Skin epidermis (tissue), 12 donors: Measurements from ENCODE around the gene CD101.

Experiments
- H3K27ac ChIP-seq, 21 experiments: fragments of 200-600 bp; sonication (generic) in 11 of 21; one replicate each; pipeline ENCODE4 v1.5.0; 2020; ENCODE audit warnings: mild to moderate bottlenecking in 3 of 21, inconsistent platforms in 2 of 21, moderate library complexity in 2 of 21
- H3K4me3 ChIP-seq, 7 experiments: fragments of 200-600 bp; sonication (generic) in 2 of 7; one replicate each; pipeline ENCODE4 v1.5.0; 2020; ENCODE audit warnings: inconsistent platforms in 2 of 7, mild to moderate bottlenecking in 2 of 7, moderate library complexity in 1 of 7

Gene CD101

DNA sequence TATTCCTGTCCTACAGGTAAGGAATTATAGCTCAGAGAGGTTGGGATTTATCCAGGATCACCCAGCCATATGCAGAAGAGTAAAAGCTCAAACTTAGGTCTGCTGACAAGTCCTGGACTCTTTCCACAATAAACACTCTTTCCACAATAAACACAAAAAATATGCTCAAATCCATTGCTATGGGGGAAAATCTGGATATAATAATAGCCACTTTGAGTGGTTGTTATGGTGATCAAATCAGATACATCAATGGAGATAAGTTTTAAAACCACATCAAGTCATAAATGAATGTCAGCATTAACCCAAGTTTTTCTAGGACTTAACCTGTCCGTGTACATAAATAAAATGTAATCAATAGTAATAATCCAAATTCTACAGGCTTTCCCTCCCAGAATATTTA lies 36.2 kb downstream of the CD101 start:
- Histone ChIP-seq H3K27ac (no peak overlapping the region), H3K4me3 (no peak overlapping the region)

DNA sequence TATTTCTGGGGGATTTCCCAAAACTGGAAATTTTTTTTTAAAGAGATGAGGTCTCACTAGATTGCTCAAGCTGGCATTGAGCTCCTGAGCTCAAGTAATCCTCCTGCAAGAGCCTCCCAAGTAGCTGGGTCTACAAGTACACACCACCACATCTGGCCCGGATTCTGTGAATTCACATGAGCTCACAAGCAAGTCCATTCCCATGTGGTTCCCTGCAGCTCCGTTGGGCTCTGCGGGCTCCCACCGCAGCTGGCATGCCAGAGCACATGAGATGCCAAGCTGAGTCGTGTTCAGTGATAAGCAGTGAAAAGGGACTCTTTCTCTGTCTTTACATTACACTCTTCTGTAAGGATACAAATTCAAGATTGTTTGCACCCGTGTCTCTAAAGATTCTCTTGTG lies 36.7 kb downstream of the CD101 start:
- Histone ChIP-seq H3K4me3 (no peak overlapping the region), H3K27ac (no peak overlapping the region)

DNA sequence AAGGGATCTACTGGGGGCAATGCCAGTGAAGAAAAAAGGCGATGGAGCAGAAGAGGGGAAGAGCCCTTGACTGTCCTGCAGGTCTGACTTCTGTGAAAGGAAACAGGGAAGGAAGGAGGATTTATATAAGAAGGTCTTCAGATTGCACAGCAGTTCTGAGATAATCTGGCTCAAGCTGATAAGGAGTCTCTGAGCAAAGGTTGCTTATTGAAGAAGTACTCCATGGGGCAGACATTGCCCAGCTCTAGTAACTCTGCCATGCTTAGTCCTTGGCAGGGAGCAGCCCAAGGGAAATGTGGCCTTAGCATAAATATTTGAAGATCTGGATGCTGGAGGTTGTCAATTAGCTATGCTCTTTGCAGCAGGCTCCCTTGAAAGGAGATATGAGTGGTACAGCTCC lies 42.7 kb downstream of the CD101 start:
- Histone ChIP-seq H3K4me3 (no peak overlapping the region), H3K27ac (no peak overlapping the region)

DNA sequence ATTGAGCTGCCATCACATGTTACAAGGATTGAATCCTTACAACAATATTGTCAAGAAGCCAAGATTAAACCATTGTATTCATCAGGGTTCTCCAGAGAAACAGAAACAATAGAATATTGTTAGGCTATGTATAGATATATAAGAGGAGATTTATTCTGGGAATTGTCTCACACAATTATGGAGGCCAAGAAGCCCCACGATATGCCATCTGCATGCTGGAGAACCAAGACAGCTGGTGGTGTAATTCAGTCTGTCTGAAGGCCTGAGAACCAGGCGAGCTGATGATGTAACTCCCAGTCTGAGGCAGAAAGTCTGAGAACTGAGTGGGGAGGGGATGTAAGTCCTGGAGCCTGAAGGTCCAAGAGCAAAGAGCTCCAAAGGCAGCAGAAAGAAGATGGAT lies 44.1 kb downstream of the CD101 start:
- Histone ChIP-seq H3K4me3 (no peak overlapping the region), H3K27ac (no peak overlapping the region)

DNA sequence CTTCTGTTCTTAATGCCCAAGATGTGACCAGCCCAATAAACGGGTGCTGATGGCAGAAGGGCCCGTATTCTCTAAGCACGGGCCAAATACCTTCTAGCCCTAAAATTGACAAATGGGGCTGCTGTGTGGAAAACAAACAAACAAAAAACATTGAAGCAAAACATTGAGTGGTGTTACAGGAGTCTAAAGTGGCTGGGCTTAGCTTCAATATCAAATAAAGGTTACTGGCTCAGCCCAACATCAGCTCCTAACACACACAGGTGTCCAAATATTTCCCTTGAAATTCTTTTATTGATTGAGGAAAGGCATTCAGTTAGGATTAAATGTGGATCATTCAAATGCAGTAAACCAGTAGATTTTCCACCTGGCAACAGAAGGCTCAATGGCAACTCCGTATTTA lies 45.2 kb downstream of the CD101 start:
- H3K4me3 ChIP-seq: no peak overlapping the region
- no peak overlapping the region for H3K27ac ChIP-seq

DNA sequence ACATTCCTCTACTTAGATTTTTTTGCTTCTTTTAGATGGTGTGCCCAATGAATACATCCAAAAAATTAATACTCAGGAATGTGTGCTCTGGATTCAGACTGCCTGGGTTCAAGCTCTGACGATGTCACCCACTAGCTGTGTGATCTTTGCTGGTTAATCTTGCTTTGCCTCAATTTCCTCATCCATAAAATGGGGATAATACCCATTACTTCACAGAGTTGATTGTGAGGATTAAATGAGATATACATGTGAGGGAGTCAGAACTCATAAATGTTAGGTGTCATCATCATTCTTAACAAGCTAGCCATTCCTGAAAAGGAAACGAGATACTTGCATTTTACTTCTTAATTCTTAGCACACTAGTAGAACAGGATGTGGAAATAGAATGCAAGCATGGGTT lies 45.7 kb downstream of the CD101 start:
- H3K4me3 ChIP-seq: no peak overlapping the region

DNA sequence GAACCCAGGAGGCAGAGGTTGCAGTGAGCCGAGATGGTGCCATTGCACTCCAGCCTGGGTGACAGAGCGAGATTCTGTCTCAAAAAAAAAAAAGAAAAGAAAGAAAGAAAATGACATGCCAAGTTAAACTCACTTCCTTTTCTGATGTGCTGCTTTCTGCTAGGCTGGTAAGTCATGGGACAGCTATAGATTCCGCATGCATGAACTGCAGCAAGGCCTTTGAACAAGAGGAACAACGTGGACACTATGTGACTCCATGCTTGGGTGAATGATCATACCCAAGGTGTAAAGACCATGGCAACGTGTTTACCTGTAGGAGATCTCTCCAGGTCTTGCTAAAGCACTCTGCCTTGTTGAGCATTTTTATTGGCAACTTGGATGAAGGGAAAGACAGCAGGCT lies 48.3 kb downstream of the CD101 start:
- Histone ChIP-seq H3K27ac (peak overlapping the region in 3 of 21 experiments; percentile 32 to 68 (median 54)), H3K4me3 (no peak overlapping the region)

More for the DNA sequence above, 45.7 kb downstream of the CD101 start:
- no peak overlapping the region for H3K27ac ChIP-seq

DNA sequence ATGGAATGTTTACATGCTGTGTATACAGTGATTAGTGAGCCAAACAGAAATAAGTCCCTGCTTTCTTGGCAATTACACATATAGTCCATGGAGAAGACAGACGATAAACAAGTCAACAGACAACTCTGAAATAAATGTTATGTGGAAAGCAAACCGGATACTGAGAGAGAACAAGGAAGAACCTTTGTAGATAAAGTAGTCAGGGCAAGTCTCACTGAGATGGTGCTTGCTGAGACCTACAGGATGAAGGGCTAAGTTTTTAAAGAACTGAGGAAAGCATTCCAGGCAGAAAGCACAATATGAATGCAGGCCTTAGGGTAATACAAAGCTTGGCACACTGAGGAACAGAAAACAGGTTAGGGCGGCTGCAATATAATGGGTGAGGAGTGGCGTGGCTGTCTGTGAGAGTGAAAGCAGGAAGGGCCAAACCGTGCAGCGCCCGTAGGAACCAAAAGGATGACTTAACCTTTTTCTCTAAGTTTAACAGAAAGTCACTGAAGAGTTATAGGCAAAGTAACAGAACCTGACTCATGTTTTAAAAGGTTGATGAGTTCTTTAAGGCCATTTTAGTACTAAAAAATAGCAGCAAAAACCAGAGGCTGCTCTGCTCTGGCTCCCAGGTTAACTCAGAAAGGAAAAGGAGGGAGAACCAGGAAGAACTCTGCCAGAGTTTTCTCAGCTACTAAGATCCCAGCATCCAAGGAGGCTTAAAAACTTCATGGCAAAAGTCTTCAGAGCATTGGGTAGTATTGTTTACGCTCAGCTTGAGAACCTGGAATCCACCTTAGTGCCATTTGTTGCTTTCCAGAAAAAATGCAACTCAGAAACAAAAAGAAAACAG lies 49.9 kb downstream of the CD101 start:
- Histone ChIP-seq H3K27ac (peak overlapping the region in 20 of 21 experiments; percentile 16 to 87 (median 71)), H3K4me3 (peak overlapping the region in 1 of 7 experiments; percentile 12)

DNA sequence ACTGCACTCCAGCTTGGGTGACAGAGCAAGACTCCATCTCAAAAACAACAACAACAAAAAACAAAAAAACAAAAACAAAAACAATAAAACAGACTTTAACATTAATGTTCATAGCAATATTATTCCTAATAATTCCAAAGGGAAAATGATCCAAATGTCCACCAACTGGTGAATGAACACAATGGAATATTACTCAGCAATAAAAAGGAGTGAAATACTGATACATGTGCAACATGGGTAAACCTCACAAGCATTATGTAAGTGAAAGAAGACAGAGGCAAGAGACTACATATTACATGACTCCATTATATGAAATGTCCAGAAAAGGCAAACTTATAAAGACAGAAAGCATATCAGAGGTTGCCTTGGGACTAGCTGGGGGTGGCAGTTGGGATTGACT lies 52.5 kb downstream of the CD101 start:
- Histone ChIP-seq H3K4me3 (no peak overlapping the region), H3K27ac (no peak overlapping the region)

DNA sequence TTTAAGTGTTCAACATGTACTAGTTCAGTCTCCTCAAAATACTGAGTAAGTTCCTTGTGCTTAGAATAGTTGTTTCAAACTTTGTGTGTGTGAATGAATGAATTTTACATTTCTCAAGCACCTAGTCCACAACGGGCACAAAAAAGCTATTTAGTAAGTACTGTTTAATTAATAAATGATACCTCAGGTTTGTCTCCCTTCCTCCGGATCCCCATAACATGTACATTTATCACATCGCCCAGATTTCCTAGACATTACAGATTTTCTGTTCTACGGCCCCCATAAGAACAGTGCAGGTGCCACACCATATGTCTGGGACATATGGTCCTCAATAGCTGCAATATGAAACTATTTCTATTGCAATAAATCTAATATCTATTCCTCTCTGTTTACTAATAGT lies 57.2 kb downstream of the CD101 start:
- Histone ChIP-seq H3K27ac (peak overlapping the region in 4 of 21 experiments; percentile 48 to 74 (median 64)), H3K4me3 (peak overlapping the region in 4 of 7 experiments; percentile 79 to 97 (median 88))

DNA sequence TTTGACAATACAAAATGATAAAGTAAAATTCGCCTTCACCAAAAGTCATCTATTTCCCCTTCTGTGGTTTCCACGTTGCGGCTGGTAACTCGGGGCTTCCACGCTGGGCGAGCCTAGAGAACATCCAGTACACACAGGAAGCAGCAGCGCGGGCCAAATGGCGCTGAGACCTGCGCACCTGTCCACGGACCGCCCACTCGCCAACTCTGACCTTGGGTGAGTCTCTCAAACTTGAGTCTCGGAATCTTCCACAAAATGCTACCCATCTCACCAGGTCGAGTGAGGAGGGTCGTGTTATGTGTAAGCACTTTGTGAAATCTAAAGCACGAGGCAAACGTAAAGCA lies 57.7 kb downstream of the CD101 start:
- Histone ChIP-seq H3K27ac (peak overlapping the region in 18 of 21 experiments; percentile 30 to 80 (median 65)), H3K4me3 (peak overlapping the region; percentile 68 to 97 (median 83))

DNA sequence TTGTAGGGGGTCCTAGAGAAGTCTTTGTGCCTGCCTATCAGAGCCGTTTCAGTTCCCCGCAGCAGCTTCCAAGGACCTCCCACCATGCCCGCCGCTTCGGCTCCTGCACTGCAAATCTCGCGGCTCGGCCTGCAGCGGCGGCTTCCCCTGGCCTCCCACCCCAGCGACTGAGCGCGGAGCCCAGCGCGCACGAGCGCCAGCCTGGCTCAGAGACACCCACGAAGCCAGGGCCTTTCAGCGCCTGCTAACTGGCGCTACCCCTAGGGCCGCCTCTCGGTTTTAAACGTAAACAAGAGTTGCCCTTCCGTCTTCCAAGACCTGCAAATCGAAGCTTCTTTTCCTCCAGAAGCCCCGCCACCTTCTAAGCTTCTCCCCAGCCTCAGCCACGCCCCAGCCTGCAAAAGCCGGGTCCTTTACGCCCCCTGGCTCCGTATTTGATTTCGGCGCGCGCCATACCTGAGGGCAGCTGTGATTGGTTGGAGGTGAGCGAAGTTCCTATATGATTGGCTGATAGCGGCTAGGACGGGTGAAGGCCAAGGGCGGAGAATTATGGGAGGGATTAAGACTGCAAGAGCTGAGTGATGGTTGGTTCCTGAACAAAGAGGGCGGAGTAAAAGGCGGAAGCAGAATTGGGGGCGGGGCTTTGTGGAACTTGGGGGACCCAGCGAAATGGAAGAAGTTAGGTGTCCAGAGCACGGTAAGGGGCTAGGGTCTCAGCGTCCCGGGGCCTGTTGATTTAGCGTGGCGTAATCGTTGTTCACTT lies 58.3 kb downstream of the CD101 start, which contains the start of gene TTF2:
Gene TTF2, plus strand, starts transcription at position 649 of the 763 bp plus-strand sequence. Its CDS starts 21 bp downstream, at position 670.
- Histone ChIP-seq H3K4me3 (peak within 1 kb of the TSS; percentile 68 to 97 (median 83)), H3K27ac (peak within 1 kb of the TSS in 20 of 21 experiments; percentile 49 to 89 (median 77))

DNA sequence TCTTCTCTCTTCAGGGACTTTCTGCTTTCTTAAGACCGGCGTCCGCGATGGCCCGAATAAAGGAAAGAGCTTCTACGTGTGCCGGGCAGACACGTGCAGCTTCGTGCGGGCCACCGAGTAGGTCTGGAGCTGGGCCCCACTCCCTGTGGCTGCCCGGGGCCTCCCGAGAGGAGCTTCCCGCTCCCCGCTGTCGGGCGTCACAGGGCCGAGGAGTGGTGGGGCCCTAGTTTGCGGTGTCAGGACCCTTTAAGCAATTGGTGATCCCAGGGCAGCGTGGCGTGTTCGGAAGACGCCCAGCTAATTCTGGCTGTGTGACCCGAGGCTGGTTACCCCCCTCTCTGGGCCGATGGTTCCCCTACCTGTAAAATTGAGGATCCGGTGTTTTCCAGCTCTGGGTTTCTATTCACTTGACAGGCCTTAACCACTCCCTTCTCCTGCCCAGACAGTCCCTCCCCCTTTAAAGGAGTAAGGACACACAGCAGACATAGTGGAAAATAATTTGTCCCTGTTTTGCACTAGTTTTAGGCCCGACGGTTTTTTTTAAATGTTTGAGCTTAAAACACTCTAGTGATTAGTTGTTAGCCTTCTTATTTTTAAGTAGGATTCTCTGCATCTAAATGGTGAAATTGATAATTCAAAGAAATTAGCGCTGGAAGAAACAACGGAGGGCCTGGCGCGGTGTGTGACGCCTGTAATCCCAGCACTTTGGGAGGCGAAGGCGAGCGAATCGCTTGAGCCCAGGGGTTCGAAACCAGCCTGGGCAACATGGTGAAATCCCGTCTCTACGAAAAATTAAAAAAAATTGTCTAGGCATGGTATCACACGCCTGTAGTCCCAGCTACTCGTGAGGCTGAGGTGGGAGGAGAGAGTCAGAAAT lies 59.1 kb downstream of the CD101 start:
- H3K4me3 ChIP-seq: peak overlapping the region; percentile 68 to 97 (median 83)
- H3K27ac ChIP-seq: peak overlapping the region in 20 of 21 experiments; percentile 33 to 89 (median 77)

DNA sequence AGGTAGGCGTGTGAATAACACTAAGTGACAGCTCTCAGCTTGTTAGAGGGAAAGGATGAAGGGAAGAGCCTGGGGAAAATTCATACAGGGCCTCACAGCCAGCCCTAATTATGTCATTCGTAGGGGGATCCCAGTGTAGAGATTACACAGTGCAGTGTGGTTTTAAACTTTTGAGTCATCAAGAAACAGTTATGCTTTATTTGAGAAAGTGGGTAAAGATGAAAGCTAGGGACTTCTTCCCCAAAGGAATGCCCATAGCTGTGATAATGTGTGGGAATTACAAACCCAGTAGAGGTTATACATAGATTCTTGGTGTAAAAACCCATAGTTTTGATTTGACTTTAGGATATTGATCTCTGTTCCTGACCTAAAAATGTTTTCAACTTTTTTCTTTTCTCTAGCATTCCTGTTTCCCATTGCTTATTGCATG lies 60.4 kb downstream of the CD101 start:
- Histone ChIP-seq H3K27ac (peak overlapping the region in 3 of 21 experiments; percentile 10 to 16 (median 16)), H3K4me3 (no peak overlapping the region)

DNA sequence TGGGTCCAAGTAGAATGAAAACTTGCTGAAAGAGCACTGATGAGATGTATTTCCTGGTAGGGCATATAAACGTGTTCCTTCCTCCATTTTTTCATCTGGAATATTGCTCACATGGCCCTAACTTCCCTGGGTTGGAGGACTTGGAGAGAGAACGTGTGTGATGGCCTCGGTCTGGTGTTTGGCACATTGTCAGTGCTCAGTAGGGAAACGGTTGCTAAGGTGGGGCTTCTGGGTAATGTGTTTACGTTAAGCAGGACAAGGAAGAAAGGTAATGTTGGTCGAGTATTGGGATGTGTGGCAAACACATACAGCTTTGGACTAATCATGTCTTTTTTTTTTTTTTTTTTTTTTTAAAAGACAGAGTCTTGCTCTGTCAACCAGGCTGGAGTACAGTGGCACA lies 64.8 kb downstream of the CD101 start:
- Histone ChIP-seq H3K4me3 (no peak overlapping the region), H3K27ac (no peak overlapping the region)

DNA sequence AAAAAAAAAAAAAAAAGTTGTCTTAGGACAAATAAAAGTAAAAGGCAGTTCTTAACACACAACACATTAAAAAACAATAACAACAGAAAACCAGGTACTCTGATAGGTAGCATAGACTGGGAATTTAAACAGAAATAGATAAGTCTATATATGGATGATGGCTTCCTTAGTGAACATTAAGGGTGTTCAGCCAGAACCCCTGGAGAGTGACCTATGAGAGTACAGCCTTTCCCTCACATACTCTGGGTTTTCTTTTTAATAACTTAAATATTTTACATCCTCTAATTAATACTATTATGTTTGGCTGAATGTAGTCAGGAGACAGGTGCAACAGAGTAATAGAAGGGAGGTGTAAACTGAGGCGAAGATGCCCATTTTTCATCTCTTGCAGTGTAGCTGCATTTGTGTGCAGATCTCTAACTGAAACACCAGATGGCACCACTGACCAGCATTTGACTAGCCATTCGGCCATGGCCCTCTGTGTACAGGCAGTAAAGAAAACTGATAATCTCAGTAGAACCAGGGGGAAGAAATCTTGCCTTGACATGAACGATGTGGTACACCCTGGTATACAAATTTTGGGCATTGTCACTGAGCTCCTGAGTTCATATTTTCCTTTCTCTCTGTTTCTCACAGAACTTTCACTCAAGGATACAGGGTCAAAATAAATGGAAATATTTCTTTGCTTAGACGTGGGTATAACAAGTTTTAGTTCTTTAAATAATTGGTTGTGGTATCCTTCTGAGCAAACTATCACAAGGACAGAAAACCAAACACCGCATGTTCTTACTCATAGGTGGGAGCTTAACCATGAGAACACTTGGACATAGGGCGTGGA lies 66.2 kb downstream of the CD101 start:
- Histone ChIP-seq H3K27ac (no peak overlapping the region), H3K4me3 (no peak overlapping the region)

DNA sequence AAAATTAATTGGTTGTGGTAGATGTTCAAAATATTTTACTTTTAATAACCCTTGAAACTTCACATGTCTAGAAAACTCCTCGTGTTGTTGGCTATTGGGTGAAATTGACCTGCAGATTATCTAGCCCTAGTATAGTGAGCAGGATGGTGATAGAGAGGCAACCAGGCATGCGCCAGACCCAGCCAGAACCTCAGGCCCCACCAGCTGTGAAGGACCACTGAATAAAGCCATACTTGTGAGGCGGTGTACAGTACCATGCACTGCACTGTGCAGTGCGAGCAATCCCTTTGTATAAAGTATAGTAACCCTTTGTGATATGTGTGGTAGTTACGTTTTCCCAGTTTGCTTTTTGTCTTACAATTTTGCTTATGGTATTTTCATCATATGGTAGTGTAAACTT lies 67.0 kb downstream of the CD101 start:
- H3K27ac ChIP-seq: no peak overlapping the region
- no peak overlapping the region for H3K4me3 ChIP-seq

DNA sequence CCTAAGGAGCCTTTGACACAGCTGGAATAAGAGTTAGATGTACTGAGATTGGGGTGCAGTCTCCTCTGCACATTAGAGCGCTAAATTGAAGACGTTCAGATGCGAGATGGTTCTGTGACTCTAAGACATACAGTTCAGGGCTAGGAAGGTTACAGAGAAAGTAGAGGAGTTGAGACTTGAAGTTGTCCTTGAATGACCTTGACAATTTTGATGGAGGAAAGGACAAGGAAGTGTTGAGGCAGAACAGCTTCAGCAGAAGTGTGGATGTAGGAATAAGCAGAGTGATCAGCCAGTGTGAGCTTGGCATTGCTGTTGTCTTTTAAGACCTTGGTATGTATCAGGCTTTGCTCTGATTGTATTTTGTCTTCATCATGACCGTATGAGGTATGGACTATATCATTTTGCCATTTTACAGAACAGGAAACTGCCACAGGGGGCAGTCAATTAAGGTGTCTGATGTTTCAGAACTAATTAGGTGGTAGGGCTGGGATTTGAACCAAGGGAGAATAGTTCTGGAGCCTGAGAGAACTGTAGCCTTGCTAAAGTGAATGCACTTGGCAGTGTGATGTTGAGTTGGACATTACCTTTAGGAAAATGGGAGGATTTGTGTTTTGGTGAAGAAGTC lies 67.8 kb downstream of the CD101 start:
- Histone ChIP-seq H3K27ac (no peak overlapping the region), H3K4me3 (no peak overlapping the region)
